HG02973 (cell line): ENCODE results near the gene F7.
"Not testable (repeated sequence)": the region's sequence is repeated elsewhere in the genome, so short reads cannot be mapped to it uniquely, and the experiment has no call there.

Experiments
- ATAC-seq: cut with Tn5 transposase; IDR thresholded peaks from one replicate; pipeline ENCODE4 v1.9.1; 2021; ENCODE audit warnings: moderate library complexity; ENCODE audit not compliant: unreplicated experiment

F7 gene

DNA sequence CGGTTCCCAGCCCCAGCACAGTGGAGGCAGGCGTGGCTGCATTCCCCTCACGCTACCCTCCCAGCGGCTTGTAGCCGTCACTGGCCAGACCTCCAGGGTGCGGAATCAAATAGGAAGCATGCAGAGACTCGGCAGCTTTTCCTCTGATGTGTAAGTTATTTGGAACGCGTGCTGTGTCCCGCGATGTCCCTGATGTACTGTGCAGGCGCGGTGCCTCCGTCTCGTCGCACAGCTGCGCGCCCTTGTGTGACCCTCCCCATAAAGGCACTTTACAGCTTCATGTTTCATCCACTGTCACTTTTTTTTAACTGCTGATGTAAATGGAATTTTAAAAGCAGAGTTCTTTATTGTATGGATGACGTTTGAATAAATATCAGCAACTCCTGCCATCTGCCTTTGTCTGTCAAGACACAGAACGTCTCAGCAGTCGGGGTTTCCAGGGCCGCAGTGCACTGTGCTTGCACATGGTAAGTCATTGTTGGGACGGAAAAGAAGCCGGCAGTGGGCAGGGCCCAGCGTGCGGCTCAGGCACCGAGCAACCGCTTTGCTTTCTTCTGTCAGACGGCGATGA lies 7.3 kb upstream of the F7 start:
- ATAC-seq, result no peak

GRCh38 chr13:113099142-113099541 lies 6.4 kb upstream of the F7 start:
- ATAC-seq, result no peak

DNA sequence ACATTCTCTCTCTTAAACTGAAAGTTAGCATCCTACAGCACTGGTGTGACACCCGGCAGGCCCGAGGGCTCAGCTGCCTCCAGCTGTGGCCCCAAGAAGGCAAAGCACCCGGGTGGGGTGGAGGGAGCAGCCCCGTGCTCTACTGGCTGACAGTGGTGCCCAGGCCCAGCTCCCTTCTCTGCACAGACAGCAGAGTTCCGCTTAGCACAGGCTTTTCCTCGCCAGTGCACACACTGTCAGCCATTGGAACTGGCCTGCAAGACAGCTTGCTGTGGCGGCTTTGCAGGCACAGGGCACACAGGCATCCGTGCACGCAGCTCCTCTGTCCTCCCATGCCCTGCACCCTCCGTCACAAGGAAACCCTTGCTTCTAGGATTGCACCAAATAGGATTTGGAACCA lies 3.3 kb upstream of the F7 start:
- not testable (repeated sequence) for ATAC-seq

GRCh38 chr13:113102727-113103126 lies 2.9 kb upstream of the F7 start:
- no peak for ATAC-seq

DNA sequence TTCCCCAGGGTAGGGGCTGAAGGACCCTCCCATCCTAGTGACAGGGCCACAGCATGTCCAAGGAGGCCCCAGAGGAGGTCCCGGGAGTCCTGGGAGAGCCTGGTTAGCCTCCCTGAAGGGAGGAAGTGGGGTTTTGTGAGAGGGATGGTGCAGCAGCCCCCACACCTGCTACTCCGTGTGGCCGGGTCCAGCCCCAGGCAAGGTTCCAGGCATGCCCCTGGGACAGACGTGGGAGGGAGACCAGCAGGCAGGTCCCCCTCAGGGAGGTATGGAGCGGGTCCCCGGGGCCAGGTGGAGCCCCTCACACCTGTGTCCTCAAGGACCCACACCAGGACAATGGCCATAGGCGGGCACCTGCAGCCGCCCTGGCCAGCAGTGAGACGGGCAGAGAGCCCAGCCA lies 1.9 kb upstream of the F7 start:
- no peak for ATAC-seq

DNA sequence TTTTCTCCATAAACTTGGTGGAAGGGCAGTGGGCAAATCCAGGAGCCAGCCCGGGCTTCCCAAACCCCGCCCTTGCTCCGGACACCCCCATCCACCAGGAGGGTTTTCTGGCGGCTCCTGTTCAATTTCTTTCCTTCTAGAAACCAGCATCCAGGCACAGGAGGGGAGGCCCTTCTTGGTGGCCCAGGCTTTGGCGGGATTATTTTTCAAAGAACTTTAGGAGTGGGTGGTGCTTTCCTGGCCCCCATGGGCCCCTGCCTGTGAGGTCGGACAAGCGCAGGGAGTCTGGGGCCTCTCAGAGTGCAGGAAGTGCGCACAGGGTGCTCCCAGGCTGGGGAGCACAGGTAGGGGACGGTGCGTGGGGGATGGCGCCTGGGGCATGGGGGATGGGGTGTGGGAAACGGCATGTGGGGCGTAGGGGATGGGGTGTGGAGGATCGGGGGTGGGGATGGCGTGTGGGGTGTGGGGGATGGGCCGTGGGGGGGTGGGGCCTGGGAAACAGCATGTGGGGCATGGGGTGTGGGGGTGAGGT lies 396 bp downstream of the F7 start:
- no peak for ATAC-seq

DNA sequence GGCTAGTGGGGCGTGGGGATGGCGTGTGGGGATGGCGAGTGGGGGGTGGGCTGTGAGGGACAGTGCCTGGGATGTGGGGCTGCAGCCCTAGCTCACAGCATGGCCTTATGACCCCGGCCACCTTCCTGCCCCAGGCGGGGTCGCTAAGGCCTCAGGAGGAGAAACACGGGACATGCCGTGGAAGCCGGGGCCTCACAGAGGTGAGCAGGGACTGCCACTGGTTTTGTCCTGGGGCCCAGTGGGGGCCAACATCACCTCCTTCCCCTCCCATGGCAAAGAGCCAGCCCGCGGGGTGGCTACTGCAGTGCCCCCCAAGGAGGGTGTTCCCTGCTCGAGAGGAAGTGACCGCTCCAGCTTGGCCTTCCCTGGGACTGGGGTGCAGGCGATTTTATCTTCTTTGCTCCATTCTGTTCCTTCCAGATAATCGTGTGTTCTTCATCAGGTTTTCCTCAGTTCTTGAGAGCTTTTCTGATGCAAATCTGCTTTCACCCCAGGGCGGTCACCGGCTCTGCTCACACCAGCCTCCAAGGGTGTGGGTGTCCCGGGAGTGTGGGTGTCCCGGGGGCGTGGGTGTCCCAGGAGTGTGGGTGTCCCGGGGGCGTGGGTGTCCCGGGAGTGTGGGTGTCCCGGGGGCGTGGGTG lies 1.2 kb downstream of the F7 start:
- ATAC-seq, result no peak

- not testable (repeated sequence) for ATAC-seq
Observed at GRCh38 chr13:113108521-113108920, 2.9 kb downstream of the F7 start.

DNA sequence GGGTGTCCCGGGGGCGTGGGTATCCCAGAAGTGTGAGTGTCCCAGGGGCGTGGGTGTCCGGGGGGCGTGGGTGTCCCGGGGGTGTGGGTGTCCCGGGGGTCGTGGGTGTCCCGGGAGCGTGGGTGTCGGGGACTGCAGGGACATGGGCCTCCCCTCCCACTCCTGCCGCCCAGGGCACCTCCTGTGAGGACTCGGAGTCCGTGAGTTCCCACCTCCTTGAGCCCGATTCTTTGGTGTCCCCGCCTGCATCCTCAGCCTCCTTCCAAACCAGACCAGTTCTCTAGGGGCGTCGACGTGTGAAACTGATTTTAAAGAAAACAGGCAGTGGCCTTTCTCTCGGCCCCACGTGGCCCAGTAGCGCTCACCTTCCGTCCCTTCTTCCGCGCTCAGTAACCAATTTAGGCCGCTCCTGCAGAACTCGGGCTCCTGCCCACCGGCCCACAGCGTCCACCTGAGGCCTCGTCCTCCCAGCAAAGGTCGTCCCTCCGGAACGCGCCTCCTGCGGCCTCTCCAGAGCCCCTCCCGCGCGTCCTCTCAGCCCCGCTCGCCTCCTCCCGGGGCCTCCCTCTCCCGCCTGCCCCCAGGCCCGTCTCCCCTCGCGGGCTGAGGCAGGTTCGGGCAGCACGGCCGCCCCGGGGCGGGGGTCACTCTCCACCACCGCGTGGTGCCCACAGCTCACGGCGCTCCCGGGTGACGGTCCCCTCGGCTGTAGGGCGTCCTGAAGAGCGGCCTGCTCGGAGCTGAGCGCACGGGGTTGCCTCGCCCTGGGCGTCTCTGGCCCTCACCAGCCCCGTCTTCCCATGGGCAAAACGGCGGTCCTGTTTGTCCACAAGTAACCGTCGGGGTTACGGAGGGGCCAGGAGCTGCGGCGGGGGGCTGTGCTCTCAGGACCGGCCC lies 3.8 kb downstream of the F7 start:
- ATAC-seq, result no peak

GRCh38 chr13:113110048-113110851 lies 4.7 kb downstream of the F7 start:
- ATAC-seq, result no peak

DNA sequence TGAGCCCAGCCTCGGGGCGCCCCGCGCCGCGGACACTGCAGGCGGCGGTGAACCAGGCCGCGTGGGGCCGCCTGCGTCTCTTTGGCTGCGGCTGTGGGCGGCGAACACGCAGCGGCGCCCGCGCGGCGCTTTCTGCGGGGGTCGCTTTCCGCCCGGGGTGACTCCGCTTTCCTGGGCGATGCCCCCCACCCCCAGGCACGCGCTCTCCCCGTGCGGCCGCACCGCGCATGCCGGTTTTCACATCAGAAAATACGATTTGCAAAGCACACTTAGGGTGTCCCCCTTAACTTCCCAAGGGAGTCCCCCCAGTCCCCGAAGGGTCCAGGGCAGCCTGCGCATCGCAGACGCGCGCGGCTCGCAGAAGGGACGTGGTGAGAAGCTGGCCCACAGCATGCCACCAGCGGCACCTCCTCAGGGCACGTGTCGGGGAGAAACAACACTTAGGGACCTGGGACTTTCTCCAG lies 5.3 kb downstream of the F7 start:
- ATAC-seq, result no peak

DNA sequence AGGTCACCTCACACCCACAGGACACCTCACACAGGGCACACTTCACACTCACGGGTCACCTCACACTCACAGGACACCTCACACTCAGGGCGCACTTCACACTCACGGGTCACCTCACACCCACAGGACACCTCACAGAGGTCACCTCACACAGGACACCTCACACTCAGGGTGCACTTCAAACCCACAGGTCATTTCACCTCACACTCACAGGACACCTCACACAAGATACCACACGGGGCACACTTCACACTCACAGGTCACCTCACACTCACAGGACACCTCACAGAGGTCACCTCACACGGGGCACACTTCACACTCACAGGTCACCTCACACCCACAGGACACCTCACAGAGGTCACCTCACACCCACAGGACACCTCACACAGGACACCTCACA lies 6.2 kb downstream of the F7 start:
- not testable (repeated sequence) for ATAC-seq

DNA sequence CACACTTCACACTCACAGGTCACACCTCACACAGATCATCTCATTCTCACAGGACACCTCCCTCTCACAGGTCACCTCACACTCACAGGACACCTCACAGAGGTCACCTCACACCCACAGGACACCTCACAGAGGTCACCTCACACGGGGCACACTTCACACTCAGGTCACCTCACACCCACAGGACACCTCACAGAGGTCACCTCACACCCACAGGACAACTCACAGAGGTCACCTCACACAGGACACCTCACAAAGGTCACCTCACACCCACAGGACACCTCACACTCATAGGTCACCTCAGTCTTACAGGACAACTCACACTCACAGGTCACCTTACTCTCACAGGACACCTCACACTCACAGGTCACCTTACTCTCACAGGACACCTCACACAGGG lies 6.9 kb downstream of the F7 start:
- ATAC-seq, result not testable (repeated sequence)

GRCh38 chr13:113112893-113113845 lies 7.6 kb downstream of the F7 start:
- ATAC-seq, result no peak

DNA sequence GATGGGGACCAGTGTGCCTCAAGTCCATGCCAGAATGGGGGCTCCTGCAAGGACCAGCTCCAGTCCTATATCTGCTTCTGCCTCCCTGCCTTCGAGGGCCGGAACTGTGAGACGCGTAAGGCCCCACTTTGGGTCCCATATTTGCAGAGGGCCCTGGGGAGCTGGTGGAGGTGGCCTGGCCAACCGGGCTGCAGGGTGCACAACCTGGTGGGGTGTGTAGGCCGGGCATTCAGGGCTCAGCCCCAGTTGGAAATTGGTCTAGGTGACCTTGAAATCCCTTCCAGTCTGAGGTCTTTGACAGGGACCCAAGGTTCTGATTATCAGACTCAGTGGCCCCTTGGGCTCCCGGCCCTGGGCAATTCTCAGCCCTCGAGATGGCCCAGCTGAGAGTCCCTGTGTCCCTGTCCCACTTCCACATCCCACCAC lies 8.3 kb downstream of the F7 start:
- no peak for ATAC-seq

DNA sequence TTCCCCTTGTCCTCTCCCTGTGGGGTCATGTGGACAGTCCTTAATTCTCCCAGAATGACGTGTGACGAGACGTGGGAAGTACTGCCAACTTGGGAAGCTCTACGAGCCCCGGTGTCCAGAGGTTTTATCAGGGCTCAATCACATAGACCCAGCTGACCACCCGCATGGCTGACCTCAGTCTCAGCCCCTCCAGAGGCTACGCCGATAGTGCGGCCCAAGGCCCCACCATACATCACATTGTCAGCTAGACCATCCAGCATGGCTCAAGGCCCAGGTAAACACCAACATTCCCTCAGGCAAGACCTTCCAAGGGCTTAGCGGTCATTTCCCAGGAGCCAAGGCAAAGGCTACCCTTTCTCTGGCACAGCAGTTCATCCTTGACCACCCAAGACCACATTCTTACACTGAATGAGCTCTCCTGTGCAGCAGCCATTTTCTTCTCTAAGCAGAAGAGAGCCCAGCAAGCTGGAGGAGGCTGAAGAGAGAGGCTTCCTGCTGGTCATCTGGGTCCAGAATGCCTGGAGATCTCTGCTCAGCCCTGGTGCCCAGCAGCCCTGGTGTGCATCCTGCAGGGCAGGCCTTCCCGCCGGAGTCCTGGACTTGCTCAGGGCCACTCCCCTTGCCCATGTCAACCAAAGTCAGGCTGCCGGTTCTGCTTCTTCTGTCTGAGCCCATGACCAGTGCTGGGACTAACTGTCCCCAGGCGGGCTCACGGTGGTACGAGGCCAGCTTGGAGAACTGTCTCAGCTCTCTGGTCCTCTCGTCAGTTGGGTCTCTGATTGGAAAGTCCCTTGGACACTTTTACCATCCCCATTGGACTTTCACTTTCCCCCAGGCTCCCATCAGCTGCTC lies 9.1 kb downstream of the F7 start:
- no peak for ATAC-seq

- ATAC-seq, result no peak
Observed at GRCh38 chr13:113115363-113116205, 10.0 kb downstream of the F7 start.
